Endothelial cell of umbilical vein (primary cell): Measurements from ENCODE around the gene FABP6. TPM values are rescaled to one million over a fixed set of nuclear protein-coding genes. Genes with fewer than 3 reads are reported as not detected.

Experiments
- BruUV-seq: library from RNA; stranded (reverse); fragments of 400-500 nt; replicated peaks from 2 replicates; lab custom pipeline; 2021; lab: Mats Ljungman, UMichigan
- CTCF ChIA-PET: fragments of 300-600, 350-600 bp; sonication (Branson Sonifier 250); formaldehyde crosslinking; loops from one replicate; lab custom pipeline; 2021; ENCODE audit warnings: antibody characterized with exemption, inconsistent platforms; lab: Charles Lee
- POLR2A ChIA-PET: fragments of 300-600, 350-600 bp; sonication (Branson Sonifier 250); formaldehyde crosslinking; loops from one replicate; lab custom pipeline; 2021; ENCODE audit warnings: antibody characterized with exemption, inconsistent platforms; lab: Charles Lee
- DNase-seq: peaks from one replicate; pipeline ENCODE4 v3.0.0-alpha.2; 2011; ENCODE audit warnings: low read depth, low spot score
- FAIRE-seq: peaks from 2 replicates; lab custom pipeline; 2011; peaks lifted over from hg19 to GRCh38; lab: Jason Lieb, UNC
- H2AFZ ChIP-seq: 2 replicates; pipeline ENCODE4 v1.6.0; 2012; ENCODE audit warnings: low read depth, low read length, control low read depth, inconsistent platforms
- H3K27ac ChIP-seq: 2 replicates; pipeline ENCODE4 v1.5.1; 2011; ENCODE audit warnings: low read depth, mild to moderate bottlenecking, control low read depth, low read length, moderate library complexity; ENCODE audit not compliant: insufficient read depth
- H3K27me3 ChIP-seq, 2 experiments: 2 replicates each; pipeline versions ENCODE4 v1.6.0 to v1.6.1; 2011; ENCODE audit warnings: low read length in 2 of 2, mixed read lengths in 1 of 2; ENCODE audit not compliant: control insufficient read depth in 2 of 2, insufficient read depth in 2 of 2
- H3K36me3 ChIP-seq, 2 experiments: 2 replicates in 1 of 2; 3 replicates in 1 of 2; pipeline ENCODE4 v1.5.1; 2011; ENCODE audit warnings: low read length in 2 of 2, mild to moderate bottlenecking in 1 of 2, moderate library complexity in 1 of 2; ENCODE audit not compliant: control insufficient read depth in 2 of 2, insufficient read depth in 2 of 2; ENCODE audit errors: extremely low read depth in 1 of 2
- H3K4me1 ChIP-seq: 3 replicates; pipeline ENCODE4 v1.5.1; 2011; ENCODE audit warnings: mild to moderate bottlenecking, low read length; ENCODE audit not compliant: control insufficient read depth, insufficient read depth; ENCODE audit errors: extremely low read depth
- H3K4me2 ChIP-seq: 2 replicates; pipeline ENCODE4 v1.6.1; 2011; ENCODE audit warnings: low read length, control low read depth, mixed read lengths; ENCODE audit not compliant: insufficient read depth
- H3K4me3 ChIP-seq, 3 experiments: fragments of 200-600 bp in 1 of 3; sonication (generic), shearing (Covaris generic) in 1 of 3; replicated peaks in 1 of 3; 2 replicates each; pipeline ENCODE4 v1.5.1; 2011 to 2016; ENCODE audit warnings: control low read depth in 3 of 3, low read length in 3 of 3, mild to moderate bottlenecking in 2 of 3, inconsistent platforms in 1 of 3, low read depth in 1 of 3, moderate library complexity in 1 of 3; ENCODE audit not compliant: insufficient read depth in 1 of 3
- H3K79me2 ChIP-seq: 2 replicates; pipeline ENCODE4 v1.6.0; 2012; ENCODE audit warnings: low read length, inconsistent platforms; ENCODE audit not compliant: control insufficient read depth, insufficient read depth
- H3K9ac ChIP-seq: replicated peaks from 2 replicates; pipeline ENCODE3; 2011; ENCODE audit warnings: low read length, control low read depth; ENCODE audit not compliant: insufficient read depth; ENCODE audit errors: extremely low read depth
- H3K9me1 ChIP-seq: replicated peaks from 3 replicates; pipeline ENCODE4 v1.6.0; 2011; ENCODE audit warnings: mild to moderate bottlenecking, low read length; ENCODE audit not compliant: control insufficient read depth, insufficient read depth; ENCODE audit errors: extremely low read depth
- H3K9me3 ChIP-seq: replicated peaks from 2 replicates; pipeline ENCODE4 v1.5.1; 2012; ENCODE audit warnings: low read length, inconsistent platforms; ENCODE audit not compliant: control insufficient read depth, insufficient read depth
- H4K20me1 ChIP-seq: replicated peaks from 2 replicates; pipeline ENCODE3; 2011; ENCODE audit warnings: mild to moderate bottlenecking, low read length; ENCODE audit not compliant: control insufficient read depth, insufficient read depth; ENCODE audit errors: extremely low read depth
- EZH2 ChIP-seq: IDR thresholded peaks from 2 replicates; pipeline ENCODE4 v1.6.1; 2012; ENCODE audit warnings: borderline replicate concordance, low read depth, mild to moderate bottlenecking, moderate library complexity, low read length, inconsistent platforms; ENCODE audit not compliant: severe bottlenecking
- FOS ChIP-seq: IDR thresholded peaks from 2 replicates; pipeline ENCODE4 v1.6.1; 2011; ENCODE audit warnings: mild to moderate bottlenecking, low read length, moderate library complexity, borderline replicate concordance; ENCODE audit not compliant: insufficient read depth
- GATA2 ChIP-seq: IDR thresholded peaks from 2 replicates; pipeline ENCODE4 v1.7.0; 2011; ENCODE audit warnings: low read depth, mild to moderate bottlenecking, moderate library complexity, mixed read lengths, low read length; ENCODE audit not compliant: insufficient read length, insufficient read depth
- JUN ChIP-seq: IDR thresholded peaks from 2 replicates; pipeline ENCODE4 v1.6.1; 2011; ENCODE audit warnings: borderline replicate concordance, low read depth; ENCODE audit not compliant: insufficient read length, insufficient read depth
- MYC ChIP-seq: IDR thresholded peaks from one replicate; pipeline ENCODE4 v1.6.1; 2011; ENCODE audit warnings: mild to moderate bottlenecking, low read depth, low read length
- POLR2A ChIP-seq: IDR thresholded peaks from 2 replicates; pipeline ENCODE4 v1.6.1; 2012; ENCODE audit warnings: low read depth, mild to moderate bottlenecking, control low read depth, low read length
- POLR2AphosphoS5 ChIP-seq: IDR thresholded peaks from 2 replicates; pipeline ENCODE4 v1.6.1; 2012; ENCODE audit warnings: low read depth, mild to moderate bottlenecking, control low read depth, low read length, moderate library complexity; ENCODE audit not compliant: insufficient read depth
- dilution Hi-C: fragments of 300-500 bp; cut with MboI; formaldehyde crosslinking; loops from one replicate; pipeline ENCODE4 v1.15.0; 2019; ENCODE audit warnings: low sequenced_read_pairs; ENCODE audit not compliant: extremely low pct_ligation_motif_present
- intact Hi-C: fragments of 100-400 bp; cut with micrococcal nuclease; formaldehyde crosslinking; loops from one replicate; pipeline ENCODE4 v1.10.0; 2022
- polyA plus RNA-seq, 4 experiments: library from polyadenylated mRNA; depleted of rRNA in 3 of 4; stranded (reverse) in 3 of 4; unstranded in 1 of 4; fragments of >200 nt; gene quantifications; 2 replicates each; pipeline versions ENCODE4 v1.2.1 to v1.2.3, GENCODE V29; 2011 to 2012; ENCODE audit warnings: missing spikeins in 1 of 4
- total RNA-seq: library from RNA; stranded (reverse); gene quantifications from 2 replicates; pipeline ENCODE4 v1.2.3, GENCODE V29; 2021
- TF ChIP-seq, protein P1 (sequence below): IDR thresholded peaks from 2 replicates; pipeline ENCODE4 v1.6.1; 2011; ENCODE audit not compliant: insufficient read depth, insufficient read length
- TF ChIP-seq, protein P2 (sequence below), 2 donors: IDR thresholded peaks; 1 replicate in 1 of 2; 2 replicates in 1 of 2; pipeline ENCODE4 v1.5.1; 2011; ENCODE audit warnings: low read length in 2 of 2, mild to moderate bottlenecking in 2 of 2, moderate library complexity in 2 of 2, control low read depth in 1 of 2, inconsistent platforms in 1 of 2, low read depth in 1 of 2; ENCODE audit not compliant: insufficient read depth in 1 of 2; ENCODE audit errors: extremely low read depth in 1 of 2

The FABP6 gene
- total and polyA plus RNA-seq, 2 donors (not counting 3 experiments of a cell fraction or from before 2014, with no cell fraction given), result not detected

DNA sequence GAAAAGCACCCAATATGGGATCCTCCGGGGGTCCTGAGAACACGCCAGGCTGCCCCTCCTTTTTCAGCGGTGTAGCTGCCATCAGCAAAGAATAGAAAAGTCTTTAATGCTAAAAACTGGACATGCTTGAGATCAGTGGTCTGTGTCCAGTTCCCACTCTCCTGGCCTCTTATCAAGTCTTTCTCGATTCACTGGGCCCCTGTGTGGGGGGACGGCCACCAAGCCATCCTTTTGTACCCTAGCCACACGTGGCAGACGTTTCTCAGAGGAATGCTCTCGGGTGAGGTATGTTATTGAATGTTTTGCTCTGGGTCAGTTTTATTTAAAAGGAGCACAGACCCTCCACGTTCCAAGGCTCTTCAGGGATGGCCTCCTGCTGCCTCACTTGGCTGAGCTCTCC is 23.6 kb downstream of the FABP6 start:
- FAIRE-seq (no peak), DNase-seq (no peak)
- no peak overlapping the region for H3K4me3 ChIP-seq
- H3K27ac ChIP-seq, result no peak overlapping the region
- ChIA-PET POLR2A (no interaction called here), CTCF (interaction anchor here (1.4 kb wide), 1 partner anchor 10 kb away, joined by 9 read pairs; no protein-coding TSS in a partner anchor)
- H4K20me1 ChIP-seq, result no peaks in the 10 kb centered on the region
- no peaks in the 10 kb centered on the region for H3K9me1 ChIP-seq
- H3K36me3 ChIP-seq, result peaks cover 0 to 30% of the 10 kb centered on the region in 2 experiments
- no peaks in the 10 kb centered on the region for H3K27me3 ChIP-seq
- TSS peak; percentile 27 for BruUV-seq
- TF ChIP-seq GATA2 (no peak), POLR2A (no peak), MYC (no peak), FOS (no peak), POLR2AphosphoS5 (no peak), JUN (no peak), EZH2 (no peak)
- TF ChIP-seq, protein P1, sequence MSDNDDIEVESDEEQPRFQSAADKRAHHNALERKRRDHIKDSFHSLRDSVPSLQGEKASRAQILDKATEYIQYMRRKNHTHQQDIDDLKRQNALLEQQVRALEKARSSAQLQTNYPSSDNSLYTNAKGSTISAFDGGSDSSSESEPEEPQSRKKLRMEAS, result no peak
- TF ChIP-seq, protein P2, sequence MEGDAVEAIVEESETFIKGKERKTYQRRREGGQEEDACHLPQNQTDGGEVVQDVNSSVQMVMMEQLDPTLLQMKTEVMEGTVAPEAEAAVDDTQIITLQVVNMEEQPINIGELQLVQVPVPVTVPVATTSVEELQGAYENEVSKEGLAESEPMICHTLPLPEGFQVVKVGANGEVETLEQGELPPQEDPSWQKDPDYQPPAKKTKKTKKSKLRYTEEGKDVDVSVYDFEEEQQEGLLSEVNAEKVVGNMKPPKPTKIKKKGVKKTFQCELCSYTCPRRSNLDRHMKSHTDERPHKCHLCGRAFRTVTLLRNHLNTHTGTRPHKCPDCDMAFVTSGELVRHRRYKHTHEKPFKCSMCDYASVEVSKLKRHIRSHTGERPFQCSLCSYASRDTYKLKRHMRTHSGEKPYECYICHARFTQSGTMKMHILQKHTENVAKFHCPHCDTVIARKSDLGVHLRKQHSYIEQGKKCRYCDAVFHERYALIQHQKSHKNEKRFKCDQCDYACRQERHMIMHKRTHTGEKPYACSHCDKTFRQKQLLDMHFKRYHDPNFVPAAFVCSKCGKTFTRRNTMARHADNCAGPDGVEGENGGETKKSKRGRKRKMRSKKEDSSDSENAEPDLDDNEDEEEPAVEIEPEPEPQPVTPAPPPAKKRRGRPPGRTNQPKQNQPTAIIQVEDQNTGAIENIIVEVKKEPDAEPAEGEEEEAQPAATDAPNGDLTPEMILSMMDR (IDR thresholded peaks at IDR 0.05; ENCODE audit: extremely low read depth in 1 of 2, insufficient read depth in 1 of 2, low read depth in 1 of 2, low read length in 2 of 2), result no peak
- no peak overlapping the region for H3K9ac ChIP-seq
- intact Hi-C loops, result no loop called here
- H3K79me2 ChIP-seq, result no peaks in the 10 kb centered on the region
- H3K9me3 ChIP-seq, result no peaks in the 10 kb centered on the region
- no peak overlapping the region for H3K4me2 ChIP-seq
- H3K4me1 ChIP-seq, result no peaks in the 10 kb centered on the region
- no peak overlapping the region for H2AFZ ChIP-seq
- dilution Hi-C loops, result no loop called here
